Myocyte (in vitro differentiated cells): ENCODE measurements around the gene CMPK2. TPM values are rescaled to one million over a fixed set of nuclear protein-coding genes. Genes with fewer than 3 reads are reported as not detected.

Experiments
- DNase-seq: peaks from one replicate; pipeline ENCODE4 v3.0.0-alpha.2; 2012; ENCODE audit warnings: low read depth
- total RNA-seq: library from RNA; depleted of rRNA; stranded (reverse); fragments of >200 nt; gene quantifications from 2 replicates; pipeline ENCODE4 v1.2.3, GENCODE V29; 2014

CMPK2 gene
- total RNA-seq, 1 donor from 2014 or later, result 0.51 TPM

GRCh38 chr2:6812857-6813530 is 52.7 kb downstream of the CMPK2 start:
- no peak for DNase-seq

GRCh38 chr2:6810961-6811360 is 54.7 kb downstream of the CMPK2 start:
- DNase-seq, result no peak

DNA sequence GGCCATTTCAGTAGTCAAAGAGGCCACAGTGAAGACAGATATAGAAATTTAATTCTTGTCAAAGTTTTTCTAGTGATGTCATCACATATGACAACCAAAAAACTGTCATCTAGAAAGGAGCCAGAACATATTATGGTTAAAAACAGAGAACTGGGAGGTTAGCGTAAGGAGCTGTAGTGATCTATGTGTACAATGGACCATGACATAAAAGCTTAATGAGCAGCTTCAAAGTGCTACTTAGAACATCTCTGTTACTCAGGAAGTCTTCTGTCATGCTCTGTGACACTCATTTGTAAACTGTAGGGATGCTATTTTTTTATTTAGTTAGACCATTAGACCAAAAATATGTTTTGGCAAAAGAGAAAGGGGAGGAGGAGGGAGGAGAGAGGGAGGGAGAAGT is 57.3 kb downstream of the CMPK2 start:
- DNase-seq, result no peak

- no peak for DNase-seq
Observed at GRCh38 chr2:6806604-6807003, 59.1 kb downstream of the CMPK2 start.

DNA sequence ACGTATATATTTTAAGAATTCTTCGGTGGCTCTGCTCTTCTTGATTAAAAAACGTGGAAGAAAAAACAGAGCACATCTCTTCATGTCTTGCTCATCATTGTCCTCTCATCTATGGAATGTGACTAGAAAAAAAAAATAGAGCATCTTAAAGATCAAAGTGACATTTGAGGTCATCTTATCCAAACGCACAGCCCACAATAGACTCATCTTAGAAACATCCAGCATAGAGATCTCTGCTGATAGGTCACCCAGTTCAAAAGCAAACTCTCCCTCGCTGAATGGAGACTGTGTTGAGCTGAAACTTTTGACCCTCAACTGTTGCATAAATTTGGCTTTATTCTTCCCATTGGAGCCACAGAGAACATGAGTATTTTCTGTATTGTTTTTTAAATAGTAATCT is 65.2 kb downstream of the CMPK2 start:
- DNase-seq, result no peak

Other genes with a start within 250 kb of the CMPK2 start
- gene RSAD2, start 11.9 kb upstream of the CMPK2 start, total RNA-seq, result not detected in 2 replicates
- 0.35 TPM in 1 of 2 replicates, not detected in the other for gene RNF144A, start 51.5 kb upstream of the CMPK2 start, total RNA-seq